ENCODE data around the gene CTPS1.

Gene CTPS1

GRCh38 chr1:40971966-40972365 is 7.5 kb upstream of the CTPS1 start:
- DNase-seq: no peak

GRCh38 chr1:40973912-40974311 is 5.6 kb upstream of the CTPS1 start:
- DNase-seq: no peak

GRCh38 chr1:40974945-40975344 is 4.6 kb upstream of the CTPS1 start:
- no peak for DNase-seq

GRCh38 chr1:40976952-40977690 is 2.4 kb upstream of the CTPS1 start:
- no peak for DNase-seq

GRCh38 chr1:40977716-40978115 is 1.8 kb upstream of the CTPS1 start:
- DNase-seq: no peak

- no peak for DNase-seq
Observed at GRCh38 chr1:40978886-40979240, 633 bp upstream of the CTPS1 start.

GRCh38 chr1:40980068-40980452 is 564 bp downstream of the CTPS1 start:
- DNase-seq: no peak

- DNase-seq: no peak
Observed at GRCh38 chr1:40980453-40981121, 1.1 kb downstream of the CTPS1 start.

- DNase-seq: no peak
Observed at GRCh38 chr1:40981691-40982448, 2.4 kb downstream of the CTPS1 start.

- DNase-seq: no peak
Observed at GRCh38 chr1:40982721-40983120, 3.2 kb downstream of the CTPS1 start.

- no peak for DNase-seq
Observed at GRCh38 chr1:40983286-40983685, 3.8 kb downstream of the CTPS1 start.

- DNase-seq: no peak
Observed at GRCh38 chr1:40984066-40984465, 4.6 kb downstream of the CTPS1 start.

- DNase-seq: no peak
Observed at GRCh38 chr1:40984531-40984930, 5.0 kb downstream of the CTPS1 start.

GRCh38 chr1:40985161-40985560 is 5.7 kb downstream of the CTPS1 start:
- DNase-seq: no peak

- no peak for DNase-seq
Observed at GRCh38 chr1:40985875-40986274, 6.4 kb downstream of the CTPS1 start.

- DNase-seq: no peak
Observed at GRCh38 chr1:40986328-40986783, 6.9 kb downstream of the CTPS1 start.

- DNase-seq: no peak
Observed at GRCh38 chr1:40986956-40987355, 7.5 kb downstream of the CTPS1 start.

GRCh38 chr1:40987439-40988276 is 8.2 kb downstream of the CTPS1 start:
- no peak for DNase-seq

- DNase-seq: no peak
Observed at GRCh38 chr1:40988280-40988679, 8.8 kb downstream of the CTPS1 start.

GRCh38 chr1:40989066-40989465 is 9.6 kb downstream of the CTPS1 start:
- DNase-seq: no peak

- DNase-seq: no peak
Observed at GRCh38 chr1:40997096-40997495, 17.6 kb downstream of the CTPS1 start.

- no peak for DNase-seq
Observed at GRCh38 chr1:40998668-40999067, 19.2 kb downstream of the CTPS1 start.

GRCh38 chr1:41003127-41003639 is 23.7 kb downstream of the CTPS1 start:
- no peak for DNase-seq
